Dermis blood vessel endothelial cell (primary cell): Measurements from ENCODE around the gene NDOR1. TPM values are rescaled to one million over a fixed set of nuclear protein-coding genes. Genes with fewer than 3 reads are reported as not detected.

Experiments used
- DNase-seq: peaks from one replicate; pipeline ENCODE4 v3.0.0; 2010
- total RNA-seq: library from RNA; depleted of rRNA; stranded (reverse); fragments of >200 nt; gene quantifications from 2 replicates; pipeline ENCODE4 v1.2.3, GENCODE V29; 2014

Gene NDOR1
- total RNA-seq, 1 donor from 2014 or later = 3.4 TPM

GRCh38 chr9:137167747-137168572, 37.5 kb upstream of the NDOR1 start:
- DNase-seq = no peak

- peak; percentile 9 for DNase-seq
Observed at GRCh38 chr9:137168573-137168903, 37.0 kb upstream of the NDOR1 start.

- peak; percentile 56 for DNase-seq
Observed at GRCh38 chr9:137168904-137169856, 36.3 kb upstream of the NDOR1 start.

- no peak for DNase-seq
Observed at GRCh38 chr9:137169896-137170358, 35.6 kb upstream of the NDOR1 start, which contains the start of gene LRRC26. TSS of gene LRRC26 (minus strand) at chr9:137170051. CDS start at chr9:137169943, 108 bp downstream.

- no peak for DNase-seq
Observed at GRCh38 chr9:137170486-137171148, 34.9 kb upstream of the NDOR1 start.

GRCh38 chr9:137171149-137171900, 34.2 kb upstream of the NDOR1 start:
- DNase-seq = no peak

GRCh38 chr9:137172901-137173795, 32.4 kb upstream of the NDOR1 start:
- DNase-seq = peak; percentile 12

GRCh38 chr9:137173796-137174664, 31.5 kb upstream of the NDOR1 start:
- no peak for DNase-seq

GRCh38 chr9:137174722-137175293, 30.7 kb upstream of the NDOR1 start:
- DNase-seq = no peak

GRCh38 chr9:137175345-137175961, 30.0 kb upstream of the NDOR1 start:
- DNase-seq = peak; percentile 13

GRCh38 chr9:137176302-137177182, 29.0 kb upstream of the NDOR1 start:
- DNase-seq = peak; percentile 70

GRCh38 chr9:137178201-137178938, 27.1 kb upstream of the NDOR1 start:
- DNase-seq = no peak

GRCh38 chr9:137178939-137179630, 26.4 kb upstream of the NDOR1 start:
- no peak for DNase-seq

GRCh38 chr9:137179761-137180160, 25.7 kb upstream of the NDOR1 start:
- DNase-seq = no peak

- DNase-seq = no peak
Observed at GRCh38 chr9:137180491-137180890, 25.0 kb upstream of the NDOR1 start.

- DNase-seq = no peak
Observed at GRCh38 chr9:137181680-137182079, 23.8 kb upstream of the NDOR1 start.

GRCh38 chr9:137182836-137183235, 22.7 kb upstream of the NDOR1 start:
- DNase-seq = no peak
